HL-60 (cell line): Measurements from ENCODE around the gene LAMC2.

Experiments
- DNase-seq, 2 experiments: peaks; one replicate each; pipeline ENCODE4 v3.0.0-alpha.2; 2010 to 2020; ENCODE audit warnings: low read depth in 1 of 2, low spot score in 1 of 2
- H3K27ac ChIP-seq: fragments of 250-450 bp; sonication (Bioruptor Pico); replicated peaks from 2 replicates; pipeline ENCODE4 v1.5.1; 2020; ENCODE audit warnings: mild to moderate bottlenecking, moderate library complexity
- H3K27me3 ChIP-seq: fragments of 250-450 bp; sonication (Bioruptor Pico); 2 replicates; pipeline ENCODE4 v1.5.1; 2021; ENCODE audit warnings: mild to moderate bottlenecking, moderate library complexity; ENCODE audit not compliant: insufficient read depth, poor library complexity, severe bottlenecking
- H3K4me3 ChIP-seq: replicated peaks from 2 replicates; pipeline ENCODE4 v1.5.1; 2011; ENCODE audit warnings: mild to moderate bottlenecking, control low read depth, low read length; ENCODE audit not compliant: insufficient read depth
- GABPA ChIP-seq: IDR thresholded peaks from 2 replicates; pipeline ENCODE4 v1.6.1; 2012; ENCODE audit warnings: low read depth
- POLR2AphosphoS5 ChIP-seq: IDR thresholded peaks from 2 replicates; pipeline ENCODE4 v1.6.1; 2012; ENCODE audit warnings: low read depth
- SPI1 ChIP-seq: IDR thresholded peaks from 2 replicates; pipeline ENCODE4 v1.6.1; 2012; ENCODE audit warnings: low read depth, mild to moderate bottlenecking, borderline replicate concordance
- TF ChIP-seq, protein P1 (sequence below): IDR thresholded peaks from 2 replicates; pipeline ENCODE4 v1.6.1; 2012; ENCODE audit warnings: low read depth; ENCODE audit not compliant: insufficient replicate concordance
- TF ChIP-seq, protein P2 (sequence below): IDR thresholded peaks from one replicate; pipeline ENCODE4 v1.5.1; 2011; ENCODE audit warnings: low read length, control low read depth, inconsistent platforms; ENCODE audit not compliant: insufficient read depth

LAMC2 gene

DNA sequence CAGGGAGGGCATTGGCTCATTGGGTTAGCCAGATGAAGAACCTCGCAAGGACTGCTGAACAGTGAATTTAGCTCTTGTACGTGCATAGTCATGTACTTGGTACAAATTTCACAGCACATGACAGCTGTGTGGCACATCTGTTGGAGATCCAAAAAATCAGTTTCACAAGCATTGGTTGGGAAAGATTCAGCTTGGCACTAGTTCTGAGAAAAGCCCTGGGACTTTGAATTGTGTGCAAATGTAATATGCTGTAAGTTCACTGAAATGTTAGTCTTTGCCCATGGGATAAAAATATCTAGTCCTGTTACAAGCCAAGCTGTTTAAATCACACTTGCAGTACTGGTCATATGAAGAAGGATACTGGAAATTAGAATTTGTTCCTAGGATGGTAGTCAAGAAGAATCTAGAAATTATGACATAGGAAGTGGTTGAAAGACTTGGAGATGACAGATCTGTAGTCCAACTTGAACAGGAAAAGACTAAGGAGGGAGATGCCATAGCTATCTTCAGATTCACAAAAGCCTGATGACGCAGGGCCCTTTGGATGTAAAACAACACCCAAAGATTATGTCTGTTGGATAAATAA lies 19.2 kb downstream of the LAMC2 start:
- H3K27ac ChIP-seq, result no peak overlapping the region
- DNase-seq, result no peak
- no peak overlapping the region for H3K4me3 ChIP-seq
- no peaks in the 10 kb centered on the region for H3K27me3 ChIP-seq
- TF ChIP-seq, protein P1, sequence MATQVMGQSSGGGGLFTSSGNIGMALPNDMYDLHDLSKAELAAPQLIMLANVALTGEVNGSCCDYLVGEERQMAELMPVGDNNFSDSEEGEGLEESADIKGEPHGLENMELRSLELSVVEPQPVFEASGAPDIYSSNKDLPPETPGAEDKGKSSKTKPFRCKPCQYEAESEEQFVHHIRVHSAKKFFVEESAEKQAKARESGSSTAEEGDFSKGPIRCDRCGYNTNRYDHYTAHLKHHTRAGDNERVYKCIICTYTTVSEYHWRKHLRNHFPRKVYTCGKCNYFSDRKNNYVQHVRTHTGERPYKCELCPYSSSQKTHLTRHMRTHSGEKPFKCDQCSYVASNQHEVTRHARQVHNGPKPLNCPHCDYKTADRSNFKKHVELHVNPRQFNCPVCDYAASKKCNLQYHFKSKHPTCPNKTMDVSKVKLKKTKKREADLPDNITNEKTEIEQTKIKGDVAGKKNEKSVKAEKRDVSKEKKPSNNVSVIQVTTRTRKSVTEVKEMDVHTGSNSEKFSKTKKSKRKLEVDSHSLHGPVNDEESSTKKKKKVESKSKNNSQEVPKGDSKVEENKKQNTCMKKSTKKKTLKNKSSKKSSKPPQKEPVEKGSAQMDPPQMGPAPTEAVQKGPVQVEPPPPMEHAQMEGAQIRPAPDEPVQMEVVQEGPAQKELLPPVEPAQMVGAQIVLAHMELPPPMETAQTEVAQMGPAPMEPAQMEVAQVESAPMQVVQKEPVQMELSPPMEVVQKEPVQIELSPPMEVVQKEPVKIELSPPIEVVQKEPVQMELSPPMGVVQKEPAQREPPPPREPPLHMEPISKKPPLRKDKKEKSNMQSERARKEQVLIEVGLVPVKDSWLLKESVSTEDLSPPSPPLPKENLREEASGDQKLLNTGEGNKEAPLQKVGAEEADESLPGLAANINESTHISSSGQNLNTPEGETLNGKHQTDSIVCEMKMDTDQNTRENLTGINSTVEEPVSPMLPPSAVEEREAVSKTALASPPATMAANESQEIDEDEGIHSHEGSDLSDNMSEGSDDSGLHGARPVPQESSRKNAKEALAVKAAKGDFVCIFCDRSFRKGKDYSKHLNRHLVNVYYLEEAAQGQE, result no peak
- TF ChIP-seq, protein P2, sequence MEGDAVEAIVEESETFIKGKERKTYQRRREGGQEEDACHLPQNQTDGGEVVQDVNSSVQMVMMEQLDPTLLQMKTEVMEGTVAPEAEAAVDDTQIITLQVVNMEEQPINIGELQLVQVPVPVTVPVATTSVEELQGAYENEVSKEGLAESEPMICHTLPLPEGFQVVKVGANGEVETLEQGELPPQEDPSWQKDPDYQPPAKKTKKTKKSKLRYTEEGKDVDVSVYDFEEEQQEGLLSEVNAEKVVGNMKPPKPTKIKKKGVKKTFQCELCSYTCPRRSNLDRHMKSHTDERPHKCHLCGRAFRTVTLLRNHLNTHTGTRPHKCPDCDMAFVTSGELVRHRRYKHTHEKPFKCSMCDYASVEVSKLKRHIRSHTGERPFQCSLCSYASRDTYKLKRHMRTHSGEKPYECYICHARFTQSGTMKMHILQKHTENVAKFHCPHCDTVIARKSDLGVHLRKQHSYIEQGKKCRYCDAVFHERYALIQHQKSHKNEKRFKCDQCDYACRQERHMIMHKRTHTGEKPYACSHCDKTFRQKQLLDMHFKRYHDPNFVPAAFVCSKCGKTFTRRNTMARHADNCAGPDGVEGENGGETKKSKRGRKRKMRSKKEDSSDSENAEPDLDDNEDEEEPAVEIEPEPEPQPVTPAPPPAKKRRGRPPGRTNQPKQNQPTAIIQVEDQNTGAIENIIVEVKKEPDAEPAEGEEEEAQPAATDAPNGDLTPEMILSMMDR, result no peak
- TF ChIP-seq GABPA (no peak), POLR2AphosphoS5 (no peak), SPI1 (no peak)

DNA sequence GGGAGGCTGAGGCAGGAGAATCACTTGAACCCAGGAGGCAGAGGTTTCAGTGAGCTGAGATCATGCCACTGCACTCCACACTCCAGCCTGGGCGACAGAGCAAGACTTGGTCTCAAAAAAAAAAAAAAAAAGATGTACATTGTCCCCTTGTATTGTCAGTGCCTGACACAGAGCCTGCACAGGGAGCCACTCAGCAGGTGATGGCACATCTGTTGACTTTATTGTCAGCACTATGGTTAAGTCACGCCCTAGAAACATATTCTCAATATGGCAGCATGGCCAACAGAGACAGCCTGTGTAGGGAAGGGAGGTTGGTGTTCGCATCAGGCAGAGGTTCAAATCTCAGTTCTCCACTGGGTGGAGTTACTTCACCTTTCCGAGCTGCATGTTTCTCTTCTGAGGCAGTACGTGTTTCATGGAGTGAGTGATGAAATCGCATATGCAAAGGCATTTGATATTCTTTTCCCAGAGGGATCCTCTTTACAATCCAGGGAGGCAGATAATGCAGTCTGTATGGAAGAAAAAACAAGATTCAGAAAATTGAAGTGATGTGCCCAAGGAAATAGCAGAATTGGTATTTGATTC lies 20.6 kb downstream of the LAMC2 start:
- no peak for DNase-seq
- no peak overlapping the region for H3K4me3 ChIP-seq
- no peak for TF ChIP-seq GABPA
- TF ChIP-seq POLR2AphosphoS5, result no peak
- TF ChIP-seq, protein P2, result no peak
- TF ChIP-seq, protein P1, result no peak
- H3K27me3 ChIP-seq, result no peaks in the 10 kb centered on the region
- H3K27ac ChIP-seq, result no peak overlapping the region

DNA sequence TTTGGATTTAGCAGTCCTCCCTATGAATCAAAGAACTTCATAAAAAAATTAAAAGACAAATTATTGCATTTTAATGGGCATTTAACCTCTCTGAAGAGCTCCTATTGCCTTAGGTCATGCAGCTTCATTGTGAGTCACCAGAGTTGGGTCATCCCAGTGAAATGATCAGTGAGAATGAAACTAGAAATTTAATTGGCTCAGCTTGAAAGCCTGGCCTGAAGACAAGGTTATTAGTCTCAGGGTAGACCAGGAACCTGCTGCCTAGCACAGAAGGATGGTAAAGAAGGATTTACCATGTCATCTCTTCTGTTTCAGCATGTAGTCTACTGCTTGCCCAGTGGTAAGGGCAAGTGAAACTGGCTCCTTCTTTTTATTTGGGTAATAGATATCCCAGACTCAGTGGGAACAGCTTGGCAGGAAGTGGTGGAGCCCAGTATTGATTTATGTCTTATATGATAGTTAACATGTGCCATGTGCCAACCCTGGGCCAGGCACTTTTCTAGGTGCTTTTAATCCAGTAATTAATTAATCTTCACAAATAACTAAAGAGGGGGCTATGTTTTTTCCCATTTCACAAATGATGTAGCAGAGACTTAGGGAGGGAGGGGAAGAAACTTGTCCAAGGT lies 23.6 kb downstream of the LAMC2 start:
- TF ChIP-seq, protein P1, result no peak
- TF ChIP-seq GABPA (no peak), POLR2AphosphoS5 (no peak), SPI1 (no peak)
- TF ChIP-seq, protein P2, result no peak
- Histone ChIP-seq H3K27me3 (peaks cover 5% of the 10 kb centered on the region), H3K27ac (no peak overlapping the region), H3K4me3 (no peak overlapping the region)
- DNase-seq, result no peak
